HepG2 (cell line): ENCODE measurements around the gene BORCS5. TPM values are rescaled to one million over a fixed set of nuclear protein-coding genes. Genes with fewer than 3 reads are reported as not detected.

ENCODE experiments used
- ATAC-seq: fragments of 200-7000 bp; cut with Tn5 transposase; 3 replicates; pipeline ENCODE4 v1.9.1; 2020; ENCODE audit warnings: mild to moderate bottlenecking, moderate library complexity
- BruUV-seq: library from RNA; stranded (reverse); fragments of 400-500 nt; replicated peaks from 2 replicates; lab custom pipeline; 2021; lab: Mats Ljungman, UMichigan
- CTCF ChIA-PET: fragments of 300-600 bp; formaldehyde crosslinking; extraction: SDS; loops from one replicate; lab custom pipeline; 2021; ENCODE audit warnings: low total read pairs, inconsistent platforms, low intra/inter-chr PET ratio; lab: Yijun Ruan, JAX
- POLR2A ChIA-PET: fragments of 350-600 bp; sonication (Branson Sonifier 250); formaldehyde crosslinking; loops from one replicate; lab custom pipeline; 2020; ENCODE audit warnings: antibody characterized with exemption, inconsistent platforms; lab: Yijun Ruan, JAX
- DNase-seq: peaks from one replicate; pipeline ENCODE4 v3.0.0-alpha.2; 2015; ENCODE audit warnings: low spot score
- FAIRE-seq: peaks from 3 replicates; lab custom pipeline; 2011; peaks lifted over from hg19 to GRCh38; lab: Jason Lieb, UNC
- H2AFZ ChIP-seq: one replicate; pipeline ENCODE4 v1.6.1; 2011; ENCODE audit warnings: low read length, inconsistent platforms
- H3K27ac ChIP-seq: fragments of 300-600 bp; 3 replicates; pipeline ENCODE4 v1.8.0; 2011; ENCODE audit warnings: mixed run types, mild to moderate bottlenecking, mixed read lengths, low read length, inconsistent platforms; ENCODE audit not compliant: insufficient read depth; ENCODE audit errors: extremely low read length
- H3K27me3 ChIP-seq, 2 experiments: fragments of 200-600 bp in 1 of 2; 2 replicates in 1 of 2; 3 replicates in 1 of 2; pipeline versions ENCODE4 v1.6.0 to v1.8.0; 2011; ENCODE audit warnings: low read length in 2 of 2, mild to moderate bottlenecking in 2 of 2, moderate library complexity in 2 of 2, inconsistent platforms in 1 of 2; ENCODE audit not compliant: insufficient read depth in 2 of 2, control insufficient read depth in 1 of 2
- H3K36me3 ChIP-seq, 2 experiments: fragments of 200-600 bp in 1 of 2; replicated peaks in 1 of 2; 2 replicates in 1 of 2; 3 replicates in 1 of 2; pipeline versions ENCODE4 v1.5.1 to v1.8.0; 2011; ENCODE audit warnings: low read length in 2 of 2, inconsistent platforms in 1 of 2; ENCODE audit not compliant: insufficient read depth in 2 of 2, control insufficient read depth in 1 of 2
- H3K4me1 ChIP-seq: 2 replicates; pipeline ENCODE4 v1.5.1; 2012; ENCODE audit warnings: low read length, inconsistent platforms; ENCODE audit not compliant: insufficient read depth
- H3K4me2 ChIP-seq: 2 replicates; pipeline ENCODE4 v1.6.0; 2011; ENCODE audit warnings: low read depth, low read length, inconsistent platforms
- H3K4me3 ChIP-seq, 3 experiments: fragments of 200-600 bp in 1 of 3; sonication (generic), shearing (Covaris generic) in 1 of 3; replicated peaks in 1 of 3; 2 replicates each; pipeline ENCODE4 v1.5.1; 2011 to 2016; ENCODE audit warnings: low read length in 3 of 3, inconsistent platforms in 2 of 3, low read depth in 2 of 3, mild to moderate bottlenecking in 2 of 3, control low read depth in 1 of 3, mixed read lengths in 1 of 3; ENCODE audit not compliant: insufficient read depth in 1 of 3
- H3K79me2 ChIP-seq: one replicate; pipeline ENCODE4 v1.6.1; 2011; ENCODE audit warnings: low read length, inconsistent platforms; ENCODE audit not compliant: insufficient read depth
- H3K9ac ChIP-seq: 2 replicates; pipeline ENCODE4 v1.6.0; 2011; ENCODE audit warnings: mild to moderate bottlenecking, low read depth, low read length, inconsistent platforms; ENCODE audit not compliant: insufficient read depth
- H3K9me3 ChIP-seq: 2 replicates; pipeline ENCODE4 v1.5.1; 2012; ENCODE audit warnings: mild to moderate bottlenecking, low read length
- H4K20me1 ChIP-seq: 2 replicates; pipeline ENCODE4 v1.6.0; 2011; ENCODE audit warnings: inconsistent platforms, mild to moderate bottlenecking, low read length, moderate library complexity; ENCODE audit not compliant: insufficient read depth
- ARID3A ChIP-seq: IDR thresholded peaks from 2 replicates; pipeline ENCODE4 v1.6.1; 2012; ENCODE audit warnings: low read depth, low read length, improper control_type of control experiment
- ATF2 ChIP-seq: sonication (generic); formaldehyde crosslinking; IDR thresholded peaks from 2 replicates; pipeline ENCODE4 v1.4.0; 2020; ENCODE audit warnings: missing genetic modification reagents
- ATF5 ChIP-seq: sonication (generic); formaldehyde crosslinking; IDR thresholded peaks from 2 replicates; pipeline ENCODE4 v1.4.0; 2020; ENCODE audit warnings: mild to moderate bottlenecking, low read depth, missing genetic modification reagents
- FOXA1 ChIP-seq, 2 experiments: fragments of 450-650 bp in 1 of 2; sonication (generic) in 1 of 2; formaldehyde crosslinking in 1 of 2; IDR thresholded peaks; 2 replicates each; pipeline versions ENCODE4 v1.4.0 to v1.6.1; 2016 to 2020; ENCODE audit warnings: missing genetic modification reagents in 1 of 2
- IKZF1 ChIP-seq: fragments of 450-650 bp; IDR thresholded peaks from 2 replicates; pipeline ENCODE4 v1.7.1; 2016
- XRCC5 ChIP-seq: fragments of 200-400 bp; formaldehyde crosslinking; optimal IDR thresholded peaks from 2 replicates; pipeline ENCODE3; 2017; ENCODE audit warnings: mild to moderate bottlenecking, low read length
- ZNF124 ChIP-seq: sonication (generic); formaldehyde crosslinking; IDR thresholded peaks from 2 replicates; pipeline ENCODE4 v1.4.0; 2020; ENCODE audit warnings: missing genetic modification reagents
- ZNF292 ChIP-seq: sonication (generic); formaldehyde crosslinking; IDR thresholded peaks from 2 replicates; pipeline ENCODE4 v1.8.1; 2022; ENCODE audit warnings: mild to moderate bottlenecking, low read depth, missing genetic modification reagents, borderline replicate concordance
- ZNF768 ChIP-seq: sonication (generic); formaldehyde crosslinking; IDR thresholded peaks from 2 replicates; pipeline ENCODE4 v1.4.0; 2020; ENCODE audit warnings: missing genetic modification reagents
- ZNF850 ChIP-seq: sonication (generic); formaldehyde crosslinking; conservative IDR thresholded peaks from 2 replicates; pipeline ENCODE4 v1.9.0; 2021; ENCODE audit warnings: mild to moderate bottlenecking, missing genetic modification reagents
- ZSCAN12 ChIP-seq: sonication (generic); formaldehyde crosslinking; IDR thresholded peaks from 2 replicates; pipeline ENCODE4 v1.9.0; 2021; ENCODE audit warnings: mild to moderate bottlenecking, missing genetic modification reagents
- WGBS: methylation state at CpG from one replicate; pipeline ENCODE4 v1.1.6; 2017; ENCODE audit warnings: low lambda C conversion rate; 5-methylcytosine and 5-hydroxymethylcytosine counted together
- in situ Hi-C: cut with HindIII; loops from 2 replicates; pipeline ENCODE4 v1.10.0; 2017; ENCODE audit warnings: low pct_unique_long_range_greater_than_20kb; ENCODE audit not compliant: extremely low pct_ligation_motif_present
- intact Hi-C: fragments of 100-400 bp; cut with micrococcal nuclease; formaldehyde crosslinking; loops from one replicate; pipeline ENCODE4 v1.10.0; 2022; ENCODE audit not compliant: unreplicated experiment
- polyA plus RNA-seq, 8 experiments: library from polyadenylated mRNA; depleted of rRNA in 3 of 8; stranded (reverse) in 7 of 8; unstranded in 1 of 8; fragments of >200 nt; fragmentation: Illumina TruSeq in 4 of 8; extraction: Trizol in 4 of 8; gene quantifications; 2 replicates each; pipeline versions ENCODE4 v1.2.1 to v1.2.3, GENCODE V29; 2011 to 2016; ENCODE audit warnings: low read depth in 4 of 8, missing spikeins in 1 of 8, mixed read lengths in 1 of 8; ENCODE audit not compliant: insufficient read depth in 1 of 8
- total RNA-seq, 5 experiments: library from RNA; depleted of rRNA; stranded (reverse); fragments of >200 nt; fragmentation: Illumina TruSeq; extraction: Trizol; gene quantifications; 2 replicates each; pipeline ENCODE4 v1.2.3, GENCODE V29; 2016; ENCODE audit warnings: low read depth in 1 of 5
- TF ChIP-seq, protein P1 (sequence below): sonication (generic); formaldehyde crosslinking; IDR thresholded peaks from 2 replicates; pipeline ENCODE4 v1.5.0; 2020; ENCODE audit warnings: missing genetic modification reagents

Gene BORCS5
- total and polyA plus RNA-seq, 2 of the 13 experiments (the other 11 are each of a cell fraction or from before 2014, with no cell fraction given) = 3.9 to 4.7 TPM

DNA sequence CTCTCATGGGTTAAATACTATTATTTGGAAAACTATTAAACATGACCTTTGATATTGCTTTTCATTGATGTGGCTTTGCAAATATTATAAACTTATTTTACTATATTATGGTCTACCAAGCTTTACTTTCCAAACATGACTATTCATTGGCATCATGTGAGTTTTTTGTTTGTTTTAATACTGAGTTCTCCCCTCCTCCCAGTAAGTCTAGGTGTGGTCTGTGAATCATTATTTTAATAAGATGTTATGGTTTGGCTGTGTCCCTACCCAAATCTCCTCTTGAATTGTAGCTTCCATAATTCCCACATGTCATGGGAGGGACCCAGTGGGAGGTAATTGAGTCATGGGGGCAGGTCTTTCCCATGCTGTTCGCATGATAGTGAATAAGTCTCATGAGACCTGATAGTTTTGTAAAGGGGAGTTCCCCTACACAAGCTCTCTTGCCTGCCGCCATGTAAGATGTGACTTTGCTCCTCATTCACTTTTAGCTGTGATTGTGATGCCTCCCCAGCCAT lies 80.0 kb downstream of the BORCS5 start:
- H3K36me3 ChIP-seq = peaks cover 0 to 2% of the 10 kb centered on the region in 2 experiments; a peak in 2 of 5 replicates
- no peak for TF ChIP-seq ZNF292 (CRISPR knock-in tag)
- TF ChIP-seq ZNF850 (CRISPR knock-in tag) = no peak
- TF ChIP-seq ZNF124 (CRISPR knock-in tag) = no peak
- no peak for TF ChIP-seq ZNF768 (CRISPR knock-in tag)
- TF ChIP-seq ZSCAN12 (CRISPR knock-in tag) = no peak
- no peak for DNase-seq
- CTCF ChIA-PET = no interaction called here
- H2AFZ ChIP-seq = no peak overlapping the region
- no peak overlapping the region for H3K4me2 ChIP-seq
- POLR2A ChIA-PET = no interaction called here
- H3K79me2 ChIP-seq = no peaks in the 10 kb centered on the region
- ATAC-seq = no peak
- BruUV-seq = no TSS peak
- intact Hi-C loops = no loop called here
- H3K9ac ChIP-seq = no peak overlapping the region
- no peak overlapping the region for H3K27ac ChIP-seq
- in situ Hi-C loops = no loop called here
- H3K9me3 ChIP-seq = no peaks in the 10 kb centered on the region
- WGBS = 100% methylated on average over 2 of the region's 2 CpGs
- H3K4me3 ChIP-seq = no peak overlapping the region
- no peaks in the 10 kb centered on the region for H3K27me3 ChIP-seq
- peaks cover 70% of the 10 kb centered on the region for H3K4me1 ChIP-seq
- H4K20me1 ChIP-seq = no peaks in the 10 kb centered on the region
- FAIRE-seq = no peak

DNA sequence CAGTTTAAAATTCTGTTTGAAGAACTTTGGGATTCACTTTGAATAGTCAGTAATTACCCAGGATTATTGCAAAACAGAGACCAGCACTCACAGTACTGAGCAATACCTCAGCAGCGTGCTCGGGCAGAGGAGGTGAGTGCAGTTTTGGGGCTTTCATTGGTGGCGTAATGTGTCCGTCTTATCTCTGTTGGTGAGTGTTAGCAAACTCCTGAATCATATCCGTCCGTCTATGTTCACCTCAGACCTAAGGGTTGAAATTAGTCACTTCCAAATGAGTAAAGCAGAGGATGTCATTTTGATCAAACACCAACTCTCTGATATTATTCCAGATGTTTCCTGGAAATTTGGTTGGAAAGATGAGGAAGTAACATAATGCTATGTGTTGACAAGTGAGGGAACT lies 82.8 kb downstream of the BORCS5 start:
- POLR2A ChIA-PET = interaction anchor here (1.0 to 1.8 kb wide), 2 partner anchors 37 to 41 kb away, joined by 3 to 5 read pairs; no protein-coding TSS in a partner anchor
- peak; percentile 91 for FAIRE-seq
- Histone ChIP-seq H3K27me3 (no peaks in the 10 kb centered on the region), H3K4me2 (peak overlapping the region; percentile 29), H3K4me3 (no peak overlapping the region), H3K27ac (peak overlapping the region; percentile 51), H2AFZ (no peak overlapping the region), H3K9me3 (no peaks in the 10 kb centered on the region), H4K20me1 (no peaks in the 10 kb centered on the region), H3K4me1 (peaks cover 53% of the 10 kb centered on the region), H3K9ac (no peak overlapping the region), H3K36me3 (peaks cover 0 to 2% of the 10 kb centered on the region in 2 experiments; a peak in 2 of 5 replicates), H3K79me2 (no peaks in the 10 kb centered on the region)
- 31% methylated on average over 6 of the region's 6 CpGs for WGBS
- peak; percentile 87 for DNase-seq
- CTCF ChIA-PET = no interaction called here
- no TSS peak for BruUV-seq
- intact Hi-C loops (no loop called here), in situ Hi-C loops (no loop called here)
- peak; percentile 97 for ATAC-seq
- peak; percentile 56; the same call in 1 of the 2 replicates for TF ChIP-seq ATF2 (CRISPR knock-in tag)
- peak; percentile 52; the same call in 1 of the 2 replicates for TF ChIP-seq ARID3A
- no peak for TF ChIP-seq IKZF1
- TF ChIP-seq ATF5 (CRISPR knock-in tag) = no peak
- peak; percentile 31 for TF ChIP-seq XRCC5
- TF ChIP-seq, protein P1, sequence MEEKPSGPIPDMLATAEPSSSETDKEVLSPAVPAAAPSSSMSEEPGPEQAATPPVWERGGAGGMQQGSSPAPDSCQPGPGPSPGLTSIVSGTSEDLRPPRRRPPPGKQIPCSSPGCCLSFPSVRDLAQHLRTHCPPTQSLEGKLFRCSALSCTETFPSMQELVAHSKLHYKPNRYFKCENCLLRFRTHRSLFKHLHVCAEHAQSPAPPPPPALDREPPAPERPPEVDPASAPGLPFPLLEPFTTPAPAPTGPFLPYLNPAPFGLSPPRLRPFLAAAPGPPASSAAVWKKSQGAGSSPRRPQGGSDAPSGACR (CRISPR knock-in tag) = no peak
- TF ChIP-seq FOXA1 (IDR thresholded peaks at IDR 0.05) = no peak
- peak; percentile 49; the same call in 1 of the 2 replicates for TF ChIP-seq FOXA1 (CRISPR knock-in tag; IDR thresholded peaks at IDR 0.05)
